Spleen (tissue), 7 donors: ENCODE measurements around the gene APOBEC3G.

Experiments used
- CTCF ChIP-seq, 11 experiments: fragments of 200-600 bp in 7 of 11; fragments of 450-650 bp in 4 of 11; sonication (generic) in 4 of 11; IDR thresholded peaks in 8 of 11; conservative IDR thresholded peaks in 3 of 11; 1 replicate in 7 of 11; 2 replicates in 4 of 11; pipeline versions ENCODE4 v1.4.0 to v1.8.0; 2016 to 2021; ENCODE audit warnings: antibody characterized with exemption in 11 of 11, inconsistent platforms in 4 of 11, mild to moderate bottlenecking in 1 of 11
- POLR2A ChIP-seq, 3 donors: fragments of 450-650 bp; IDR thresholded peaks; one replicate each; pipeline ENCODE4 v1.5.1; 2017; ENCODE audit warnings: antibody characterized with exemption in 3 of 3, mild to moderate bottlenecking in 1 of 3
- POLR2AphosphoS5 ChIP-seq, 3 donors: sonication (generic); formaldehyde crosslinking; IDR thresholded peaks; one replicate each; pipeline ENCODE4 v1.5.1; 2017; ENCODE audit warnings: antibody characterized with exemption in 3 of 3
- donor health status: DM: no; HTN: no; CAD: no; lungs with moderate emphysema.
- donor health status: DM: no; HTN: no; CAD: no.
- donor health status: DM: no; HTN: no; CAD: no.

DNA sequence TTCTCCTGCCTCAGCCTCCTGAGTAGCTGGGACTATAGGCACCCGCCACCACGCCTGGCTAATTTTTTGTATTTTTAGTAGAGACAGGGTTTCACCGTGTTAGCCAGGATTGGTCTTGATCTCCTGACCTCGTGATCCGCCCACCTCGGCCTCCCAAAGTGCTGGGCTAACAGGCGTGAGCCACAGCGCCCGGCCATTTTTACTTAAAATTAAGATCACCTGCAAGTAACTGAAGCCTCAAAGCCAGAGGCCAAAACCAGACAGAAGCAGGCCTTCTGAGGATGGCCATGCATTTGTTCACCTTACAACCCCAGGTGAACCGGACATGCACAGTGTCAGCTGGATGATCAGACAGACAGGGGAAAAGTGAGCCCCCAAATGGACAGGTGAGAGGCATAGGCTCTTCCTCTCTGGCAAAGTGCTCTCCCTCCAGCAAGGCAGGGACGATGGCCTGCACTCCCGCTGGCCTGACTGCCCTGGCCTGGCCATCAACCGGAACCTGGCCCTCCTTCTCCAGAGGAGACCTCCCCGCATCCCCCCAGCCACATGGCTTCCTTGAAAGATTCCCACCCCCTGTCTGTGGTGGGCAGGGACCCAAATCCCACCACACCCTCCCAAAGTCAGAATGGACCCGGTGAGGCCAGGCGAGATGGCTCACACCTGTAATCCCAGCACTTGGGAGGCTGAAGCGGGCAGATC is 45.8 kb downstream of the APOBEC3G start:
- TF ChIP-seq CTCF (IDR thresholded peaks at IDR 0.05 in 8 of 11, conservative IDR thresholded peaks at IDR 0.05 in 3 of 11) (no peak), POLR2A (IDR thresholded peaks at IDR 0.05) (no peak), POLR2AphosphoS5 (IDR thresholded peaks at IDR 0.05) (no peak)
